Germinal center (tissue), 1 donor: ENCODE data around the gene SNX1.
"Not testable (repeated sequence)": the region's sequence is repeated elsewhere in the genome, so short reads cannot be mapped to it uniquely, and the experiment has no call there.

ENCODE experiments used
- DNase-seq: peaks from one replicate; pipeline ENCODE4 v3.0.0; 2012; ENCODE audit warnings: mixed read lengths, low spot score

SNX1 gene

GRCh38 chr15:64072812-64073211, 23.0 kb upstream of the SNX1 start:
- DNase-seq: no peak

- not testable (repeated sequence) for DNase-seq
These were observed 22.3 kb upstream of the SNX1 start for GRCh38 chr15:64073496-64073895.

- no peak for DNase-seq
These were observed 13.0 kb upstream of the SNX1 start for GRCh38 chr15:64082757-64083156.

- DNase-seq: peak; percentile 83
These were observed 6.1 kb upstream of the SNX1 start for GRCh38 chr15:64089543-64090280.

- peak; percentile 25 for DNase-seq
These were observed 5.3 kb upstream of the SNX1 start for GRCh38 chr15:64090527-64090926.

- DNase-seq: no peak
These were observed 3.5 kb upstream of the SNX1 start for GRCh38 chr15:64092075-64092820.

GRCh38 chr15:64092864-64093626, 2.7 kb upstream of the SNX1 start:
- DNase-seq: peak; percentile 45

- peak; percentile 88 for DNase-seq
These were observed 2.0 kb upstream of the SNX1 start, which contains the start of gene CIAO2A for GRCh38 chr15:64093627-64094417. CIAO2A (minus strand) TSS chr15:64093838; CDS start chr15:64093768, 70 bp downstream.

GRCh38 chr15:64095431-64095794, 369 bp upstream of the SNX1 start:
- DNase-seq: no peak

- DNase-seq: no peak
These were observed 1.0 kb downstream of the SNX1 start for GRCh38 chr15:64096668-64097384.

- DNase-seq: no peak
These were observed 3.6 kb downstream of the SNX1 start for GRCh38 chr15:64099379-64099778.

GRCh38 chr15:64100958-64101357, 5.2 kb downstream of the SNX1 start:
- DNase-seq: no peak

- no peak for DNase-seq
These were observed 6.7 kb downstream of the SNX1 start for GRCh38 chr15:64102497-64102896.

GRCh38 chr15:64105113-64105704, 9.4 kb downstream of the SNX1 start:
- no peak for DNase-seq

- DNase-seq: no peak
These were observed 11.6 kb downstream of the SNX1 start for GRCh38 chr15:64107337-64107736.

GRCh38 chr15:64110108-64110701, 14.4 kb downstream of the SNX1 start:
- not testable (repeated sequence) for DNase-seq

- DNase-seq: peak; percentile 64
These were observed 15.3 kb downstream of the SNX1 start for GRCh38 chr15:64110950-64111678.

- DNase-seq: no peak
These were observed 15.9 kb downstream of the SNX1 start for GRCh38 chr15:64111679-64112050.

GRCh38 chr15:64112073-64112772, 16.4 kb downstream of the SNX1 start:
- DNase-seq: no peak
